NCI-H2081 (cell line): Measurements from ENCODE around the gene LANCL2.
"Not testable (repeated sequence)": the region's sequence is repeated elsewhere in the genome, so short reads cannot be mapped to it uniquely, and the experiment has no call there.

Experiments
- DNase-seq, 2 experiments: peaks; one replicate each; lab custom pipeline; 2025; lab: John Stamatoyannopoulos, UW

The LANCL2 gene

GRCh38 chr7:55471594-55471993 is 106.5 kb downstream of the LANCL2 start:
- DNase-seq, result not testable (repeated sequence)

DNA sequence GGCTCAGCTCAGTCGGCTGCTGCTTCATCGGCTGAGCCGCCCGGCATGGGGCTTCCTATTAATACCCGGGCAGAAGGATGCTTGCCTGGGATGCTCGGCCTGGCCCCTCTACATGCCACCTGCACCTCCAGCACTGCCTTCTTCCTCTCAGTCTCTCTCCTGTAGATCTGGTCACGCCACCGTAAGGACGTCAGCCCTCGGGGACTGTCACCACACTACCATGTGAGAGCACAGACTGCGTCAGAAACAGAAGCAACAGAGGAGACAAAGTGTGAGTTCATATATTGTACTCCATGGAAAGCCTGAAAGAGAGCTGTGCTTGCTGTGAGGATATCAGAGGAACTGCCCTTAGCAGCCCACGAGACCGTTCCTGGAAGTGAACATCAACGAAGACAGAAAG is 107.3 kb downstream of the LANCL2 start:
- DNase-seq, result not testable (repeated sequence)

- DNase-seq, result no peak
Observed at GRCh38 chr7:55472928-55473725, 108.0 kb downstream of the LANCL2 start.

DNA sequence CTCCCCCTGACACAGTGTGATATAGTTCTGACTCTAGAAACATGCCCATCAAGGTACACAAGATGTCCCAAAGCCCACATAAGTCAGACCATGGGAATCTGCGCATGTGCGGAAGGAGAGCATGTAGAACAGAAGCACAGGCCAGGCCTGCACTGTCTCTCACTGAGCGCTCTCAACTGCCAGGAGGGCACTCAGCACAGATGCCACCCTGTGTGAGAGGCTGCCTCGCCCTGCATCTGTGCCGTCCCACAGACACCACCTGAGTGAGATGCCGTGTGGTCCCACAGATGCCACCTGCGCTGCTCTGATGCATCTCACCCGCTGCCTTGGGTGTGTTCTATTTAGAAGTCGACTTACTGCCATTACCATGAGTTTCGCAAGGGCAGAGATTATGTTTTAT is 108.8 kb downstream of the LANCL2 start:
- DNase-seq, result no peak

DNA sequence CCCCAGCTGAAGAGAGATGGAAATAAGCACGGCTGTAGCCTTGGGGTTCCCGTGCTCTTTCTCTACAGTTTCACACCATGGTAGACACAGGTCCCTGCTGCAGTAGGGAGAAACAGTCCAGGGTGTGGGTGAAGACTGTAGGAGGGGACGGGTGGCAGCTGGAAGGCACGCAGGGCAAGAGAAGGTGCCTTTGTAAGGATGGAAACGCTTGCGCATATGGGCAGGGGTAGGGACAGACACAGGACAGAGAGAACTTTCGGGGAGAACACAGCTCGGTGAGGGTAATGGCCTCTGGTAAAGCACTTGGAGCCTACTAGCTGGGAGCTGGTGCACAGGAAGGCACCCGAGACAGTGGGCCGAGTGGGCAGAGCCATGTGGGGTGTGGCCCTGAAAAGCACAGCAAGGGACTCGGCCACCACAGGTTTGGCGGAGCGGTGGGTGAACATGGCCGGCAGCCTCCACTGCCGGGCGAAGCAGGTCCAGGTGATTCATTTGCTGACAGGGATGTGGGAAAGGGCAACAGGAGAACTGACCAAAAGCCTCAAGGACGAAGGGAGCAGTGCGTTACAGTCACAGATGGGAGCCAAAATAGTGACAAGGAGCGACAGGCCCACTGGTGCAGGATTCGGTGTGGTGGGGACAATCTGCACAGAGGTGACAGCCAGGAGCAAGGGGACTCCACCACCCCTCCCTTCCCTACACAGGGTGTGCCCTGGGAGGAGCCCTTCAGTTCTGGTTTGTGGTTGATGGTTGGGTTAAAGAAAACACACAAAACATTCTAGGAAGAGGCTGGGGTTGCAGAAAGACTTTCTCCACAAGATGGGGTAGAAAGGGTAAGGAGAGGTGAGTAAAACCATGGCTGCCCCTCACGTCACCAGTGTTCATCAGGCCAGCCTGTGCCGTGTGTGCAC is 110.1 kb downstream of the LANCL2 start:
- DNase-seq, result no peak

- DNase-seq, result peak; percentile 32 to 52
Observed at GRCh38 chr7:55475855-55476803, 111.0 kb downstream of the LANCL2 start.

DNA sequence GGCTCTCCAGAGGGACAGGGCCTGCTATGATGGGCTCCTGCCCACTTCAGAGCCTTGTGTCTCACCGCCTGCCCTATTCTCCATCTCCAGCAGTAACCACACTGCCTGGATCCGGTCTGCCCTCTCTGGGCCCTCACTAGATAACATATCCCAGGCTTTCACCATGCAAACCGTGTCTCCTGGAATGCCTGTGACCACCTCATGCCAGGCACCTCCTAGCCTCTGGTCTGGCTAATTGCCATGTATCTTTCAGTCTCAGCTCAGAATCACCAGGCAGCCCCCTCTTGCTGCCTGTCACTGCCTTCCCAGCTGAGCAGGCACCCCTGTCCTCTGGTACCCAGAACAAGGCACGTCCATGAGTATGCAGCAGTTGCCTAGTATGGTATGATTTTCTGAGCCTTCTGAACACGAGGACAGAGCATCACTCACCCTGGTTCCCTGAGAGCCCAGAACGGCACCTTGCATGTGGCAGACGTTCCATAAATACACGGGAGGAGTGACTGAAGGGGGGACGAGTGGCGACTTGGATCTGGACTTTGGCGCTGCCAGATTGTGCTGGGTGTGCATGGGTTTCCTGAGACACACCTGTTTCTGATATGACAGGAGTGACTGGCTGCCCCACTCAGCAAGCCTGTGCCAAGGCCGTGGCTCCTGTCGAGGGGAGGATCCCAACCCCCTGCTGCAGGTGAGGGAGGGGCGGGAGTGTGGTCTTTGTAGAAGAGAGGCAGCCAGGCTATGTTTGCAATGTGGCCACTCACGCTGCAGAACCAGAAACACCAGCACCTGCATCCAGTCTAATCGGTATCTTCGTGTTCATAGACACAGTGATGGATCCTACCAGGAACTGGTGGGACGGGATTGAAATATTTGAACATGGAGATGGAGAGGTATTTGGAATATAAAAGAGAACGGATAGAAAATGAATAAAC is 112.0 kb downstream of the LANCL2 start:
- peak in 1 of 2 experiments; percentile 5 for DNase-seq

- DNase-seq, result no peak
Observed at GRCh38 chr7:55477781-55478374, 112.7 kb downstream of the LANCL2 start.

DNA sequence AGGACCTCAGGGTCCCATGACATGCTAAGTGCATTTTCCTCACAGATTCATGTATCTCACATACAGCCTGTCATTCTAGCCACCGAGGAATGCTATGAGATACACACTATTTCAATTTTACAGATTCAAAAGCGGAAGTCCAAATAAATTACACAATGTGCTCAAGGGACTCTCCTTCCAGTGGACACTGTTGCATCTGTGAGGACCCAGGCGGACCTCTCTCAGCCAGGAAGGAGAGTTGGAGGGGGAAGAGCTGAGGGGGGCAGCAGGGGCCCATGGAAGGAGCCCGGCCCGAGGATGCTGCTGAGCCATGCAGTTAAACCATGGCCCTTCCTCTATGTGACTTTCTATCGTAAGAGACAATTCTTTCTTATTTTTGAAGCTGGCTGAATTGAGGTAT is 113.6 kb downstream of the LANCL2 start:
- no peak for DNase-seq

- no peak for DNase-seq
Observed at GRCh38 chr7:55481155-55481554, 116.0 kb downstream of the LANCL2 start.

GRCh38 chr7:55483046-55483445 is 117.9 kb downstream of the LANCL2 start:
- DNase-seq, result no peak
